ENCODE results near the gene THAP3.

Gene THAP3, protein sequence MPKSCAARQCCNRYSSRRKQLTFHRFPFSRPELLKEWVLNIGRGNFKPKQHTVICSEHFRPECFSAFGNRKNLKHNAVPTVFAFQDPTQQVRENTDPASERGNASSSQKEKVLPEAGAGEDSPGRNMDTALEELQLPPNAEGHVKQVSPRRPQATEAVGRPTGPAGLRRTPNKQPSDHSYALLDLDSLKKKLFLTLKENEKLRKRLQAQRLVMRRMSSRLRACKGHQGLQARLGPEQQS

DNA sequence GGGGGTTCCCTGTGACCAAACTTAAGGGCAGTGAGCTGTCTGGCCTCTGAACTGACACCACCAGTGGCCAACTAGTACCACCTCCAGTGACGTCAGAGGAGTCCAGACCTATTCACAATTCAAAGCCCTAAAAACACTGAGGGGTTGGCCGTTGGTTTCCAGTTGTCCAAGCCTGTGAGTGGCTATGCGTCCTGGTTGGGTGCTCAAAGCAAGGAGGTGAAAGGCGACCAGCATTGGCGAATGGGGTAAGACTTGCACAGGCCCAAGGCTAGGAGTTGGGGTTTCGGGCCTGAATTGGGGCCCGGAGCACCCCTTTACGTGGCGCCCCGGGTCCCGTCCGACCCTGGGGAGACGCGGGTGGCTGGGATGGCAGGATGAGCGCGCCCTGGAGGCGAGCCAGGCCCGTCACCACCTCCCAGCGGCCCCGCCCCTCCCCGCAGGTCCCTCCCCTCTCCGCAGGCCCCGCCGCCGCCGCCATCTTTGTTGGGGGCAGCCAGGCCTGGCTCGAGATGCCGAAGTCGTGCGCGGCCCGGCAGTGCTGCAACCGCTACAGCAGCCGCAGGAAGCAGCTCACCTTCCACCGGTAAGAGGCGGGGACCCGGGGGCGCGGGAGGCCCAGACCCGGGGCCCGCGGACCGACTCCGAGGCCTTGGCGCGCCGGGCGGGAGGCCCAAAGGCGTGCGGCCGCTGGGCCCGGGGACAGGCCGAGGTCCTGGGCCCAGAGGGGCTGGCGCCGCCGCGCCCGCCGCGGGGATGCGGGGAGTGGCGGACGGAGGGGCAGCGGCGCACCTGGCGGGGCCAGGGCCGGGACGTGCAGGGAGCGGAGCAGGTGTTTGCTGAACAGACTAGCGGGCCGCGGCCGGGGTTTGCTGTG lies at the start of gene THAP3:
Gene THAP3 (plus strand): TSS at position 159 of the 874 bp plus-strand sequence. CDS start 351 bp downstream, at position 510.
- peak; percentile 73 for DNase-seq

DNA sequence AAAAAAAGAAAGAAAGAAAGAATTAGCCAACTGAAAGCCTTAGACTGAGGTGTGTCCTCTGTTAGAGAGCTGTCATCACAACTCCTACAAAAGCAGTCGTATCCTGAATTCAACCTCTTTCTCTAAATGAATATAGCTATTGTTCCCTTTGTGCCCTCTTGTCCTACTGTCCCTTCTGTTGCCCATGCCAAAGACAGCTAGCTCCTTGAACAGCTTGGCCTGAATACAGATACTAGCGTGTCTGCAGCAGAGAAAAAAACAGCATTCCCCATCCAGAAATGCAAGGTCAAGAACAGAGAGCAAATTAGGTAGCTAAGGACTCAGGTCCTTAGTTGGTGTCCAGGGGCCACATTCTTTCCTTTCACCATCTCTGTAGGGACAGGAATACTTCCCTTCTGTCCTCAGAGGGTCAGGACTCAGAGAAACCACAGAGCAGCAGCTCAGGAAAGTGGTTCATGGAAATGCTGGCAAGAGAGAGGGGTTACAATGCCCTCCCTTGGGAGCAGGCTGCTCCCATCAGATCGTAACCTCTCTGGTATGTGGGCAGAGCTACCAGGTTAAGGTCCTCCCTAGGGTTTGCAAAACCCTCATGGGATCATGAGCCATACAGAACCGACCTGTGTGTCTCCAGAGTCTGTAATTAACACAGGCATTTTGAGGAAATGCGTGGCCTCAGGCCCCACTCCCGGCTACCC lies 46.7 kb upstream of the THAP3 start:
- no peak for DNase-seq

DNA sequence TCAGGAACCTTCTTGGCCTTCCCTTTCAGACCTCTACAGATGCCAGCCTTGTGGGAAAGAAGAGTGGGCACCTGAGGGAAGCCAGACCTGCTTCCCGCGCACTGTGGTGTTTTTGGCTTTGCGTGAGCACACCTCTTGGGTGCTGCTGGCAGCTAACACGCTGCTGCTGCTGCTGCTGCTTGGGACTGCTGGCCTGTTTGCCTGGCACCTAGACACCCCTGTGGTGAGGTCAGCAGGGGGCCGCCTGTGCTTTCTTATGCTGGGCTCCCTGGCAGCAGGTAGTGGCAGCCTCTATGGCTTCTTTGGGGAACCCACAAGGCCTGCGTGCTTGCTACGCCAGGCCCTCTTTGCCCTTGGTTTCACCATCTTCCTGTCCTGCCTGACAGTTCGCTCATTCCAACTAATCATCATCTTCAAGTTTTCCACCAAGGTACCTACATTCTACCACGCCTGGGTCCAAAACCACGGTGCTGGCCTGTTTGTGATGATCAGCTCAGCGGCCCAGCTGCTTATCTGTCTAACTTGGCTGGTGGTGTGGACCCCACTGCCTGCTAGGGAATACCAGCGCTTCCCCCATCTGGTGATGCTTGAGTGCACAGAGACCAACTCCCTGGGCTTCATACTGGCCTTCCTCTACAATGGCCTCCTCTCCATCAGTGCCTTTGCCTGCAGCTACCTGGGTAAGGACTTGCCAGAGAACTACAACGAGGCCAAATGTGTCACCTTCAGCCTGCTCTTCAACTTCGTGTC lies 45.9 kb upstream of the THAP3 start:
- DNase-seq = no peak

DNA sequence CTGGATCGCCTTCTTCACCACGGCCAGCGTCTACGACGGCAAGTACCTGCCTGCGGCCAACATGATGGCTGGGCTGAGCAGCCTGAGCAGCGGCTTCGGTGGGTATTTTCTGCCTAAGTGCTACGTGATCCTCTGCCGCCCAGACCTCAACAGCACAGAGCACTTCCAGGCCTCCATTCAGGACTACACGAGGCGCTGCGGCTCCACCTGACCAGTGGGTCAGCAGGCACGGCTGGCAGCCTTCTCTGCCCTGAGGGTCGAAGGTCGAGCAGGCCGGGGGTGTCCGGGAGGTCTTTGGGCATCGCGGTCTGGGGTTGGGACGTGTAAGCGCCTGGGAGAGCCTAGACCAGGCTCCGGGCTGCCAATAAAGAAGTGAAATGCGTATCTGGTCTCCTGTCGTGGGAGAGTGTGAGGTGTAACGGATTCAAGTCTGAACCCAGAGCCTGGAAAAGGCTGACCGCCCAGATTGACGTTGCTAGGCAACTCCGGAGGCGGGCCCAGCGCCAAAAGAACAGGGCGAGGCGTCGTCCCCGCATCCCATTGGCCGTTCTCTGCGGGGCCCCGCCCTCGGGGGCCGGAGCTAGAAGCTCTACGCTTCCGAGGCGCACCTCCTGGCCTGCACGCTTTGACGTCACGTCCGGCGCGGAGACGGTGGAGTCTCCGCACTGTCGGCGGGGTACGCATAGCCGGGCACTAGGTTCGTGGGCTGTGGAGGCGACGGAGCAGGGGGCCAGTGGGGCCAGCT lies 45.1 kb upstream of the THAP3 start, which contains the start of gene ZBTB48:
Gene ZBTB48 (plus strand): TSS at position 621 of the 745 bp plus-strand sequence. CDS start 616 bp downstream, outside the sequence.
- DNase-seq = peak; percentile 95

DNA sequence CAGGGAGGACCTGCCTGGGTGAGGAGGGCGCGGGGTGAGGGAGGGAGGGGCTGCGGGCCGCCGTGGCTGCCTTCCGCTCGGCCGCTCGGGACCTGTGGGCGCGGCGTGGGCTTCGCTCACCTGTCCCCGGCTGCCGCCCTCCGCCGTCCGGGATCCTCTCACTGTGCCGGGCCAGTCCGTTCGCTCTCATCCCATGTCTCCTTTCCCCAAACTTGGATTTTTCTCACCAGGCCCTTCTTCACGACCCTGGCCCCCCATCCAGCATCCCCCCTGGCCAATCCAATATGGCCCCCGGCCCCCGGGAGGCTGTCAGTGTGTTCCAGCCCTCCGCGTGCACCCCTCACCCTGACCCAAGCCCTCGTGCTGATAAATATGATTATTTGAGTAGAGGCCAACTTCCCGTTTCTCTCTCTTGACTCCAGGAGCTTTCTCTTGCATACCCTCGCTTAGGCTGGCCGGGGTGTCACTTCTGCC lies 44.5 kb upstream of the THAP3 start:
- DNase-seq = no peak

DNA sequence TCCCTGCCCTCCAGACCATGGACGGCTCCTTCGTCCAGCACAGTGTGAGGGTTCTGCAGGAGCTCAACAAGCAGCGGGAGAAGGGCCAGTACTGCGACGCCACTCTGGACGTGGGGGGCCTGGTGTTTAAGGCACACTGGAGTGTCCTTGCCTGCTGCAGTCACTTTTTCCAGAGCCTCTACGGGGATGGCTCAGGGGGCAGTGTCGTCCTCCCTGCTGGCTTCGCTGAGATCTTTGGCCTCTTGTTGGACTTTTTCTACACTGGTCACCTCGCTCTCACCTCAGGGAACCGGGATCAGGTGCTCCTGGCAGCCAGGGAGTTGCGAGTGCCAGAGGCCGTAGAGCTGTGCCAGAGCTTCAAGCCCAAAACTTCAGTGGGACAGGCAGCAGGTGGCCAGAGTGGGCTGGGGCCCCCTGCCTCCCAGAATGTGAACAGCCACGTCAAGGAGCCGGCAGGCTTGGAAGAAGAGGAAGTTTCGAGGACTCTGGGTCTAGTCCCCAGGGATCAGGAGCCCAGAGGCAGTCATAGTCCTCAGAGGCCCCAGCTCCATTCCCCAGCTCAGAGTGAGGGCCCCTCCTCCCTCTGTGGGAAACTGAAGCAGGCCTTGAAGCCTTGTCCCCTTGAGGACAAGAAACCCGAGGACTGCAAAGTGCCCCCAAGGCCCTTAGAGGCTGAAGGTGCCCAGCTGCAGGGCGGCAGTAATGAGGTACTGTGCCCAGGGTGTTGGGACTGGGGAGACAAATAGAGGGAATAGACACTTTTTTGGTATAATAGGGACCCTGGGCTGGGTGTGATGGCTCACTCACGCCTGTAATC lies 43.9 kb upstream of the THAP3 start:
- DNase-seq = no peak

DNA sequence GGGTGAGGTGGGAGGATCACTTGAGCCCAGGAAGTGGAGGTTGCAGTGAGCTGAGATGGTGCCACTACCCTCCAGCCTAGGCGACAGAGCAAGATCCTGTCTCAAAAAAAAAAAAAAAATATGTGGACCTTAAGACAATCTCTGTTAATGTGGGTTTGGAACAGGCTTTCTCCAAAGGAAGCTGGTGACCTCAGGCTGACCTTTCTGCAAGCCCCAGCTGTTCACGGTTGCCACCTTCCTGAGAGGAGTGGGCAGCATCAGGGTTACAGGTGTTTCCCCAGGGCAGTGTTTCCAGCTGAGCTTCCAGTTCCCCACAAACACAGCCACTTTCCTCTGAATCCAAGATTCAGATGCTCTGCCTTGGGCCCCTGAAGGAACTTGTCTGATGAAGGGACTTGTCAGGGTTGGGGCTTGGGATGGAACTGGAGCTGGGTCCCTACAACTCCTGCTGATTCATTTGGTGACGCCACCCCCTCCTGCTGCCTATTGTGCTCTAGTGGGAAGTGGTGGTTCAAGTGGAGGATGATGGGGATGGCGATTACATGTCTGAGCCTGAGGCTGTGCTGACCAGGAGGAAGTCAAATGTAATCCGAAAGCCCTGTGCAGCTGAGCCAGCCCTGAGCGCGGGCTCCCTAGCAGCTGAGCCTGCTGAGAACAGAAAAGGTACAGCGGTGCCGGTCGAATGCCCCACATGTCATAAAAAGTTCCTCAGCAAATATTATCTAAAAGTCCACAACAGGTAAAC lies 42.9 kb upstream of the THAP3 start:
- DNase-seq = no peak

DNA sequence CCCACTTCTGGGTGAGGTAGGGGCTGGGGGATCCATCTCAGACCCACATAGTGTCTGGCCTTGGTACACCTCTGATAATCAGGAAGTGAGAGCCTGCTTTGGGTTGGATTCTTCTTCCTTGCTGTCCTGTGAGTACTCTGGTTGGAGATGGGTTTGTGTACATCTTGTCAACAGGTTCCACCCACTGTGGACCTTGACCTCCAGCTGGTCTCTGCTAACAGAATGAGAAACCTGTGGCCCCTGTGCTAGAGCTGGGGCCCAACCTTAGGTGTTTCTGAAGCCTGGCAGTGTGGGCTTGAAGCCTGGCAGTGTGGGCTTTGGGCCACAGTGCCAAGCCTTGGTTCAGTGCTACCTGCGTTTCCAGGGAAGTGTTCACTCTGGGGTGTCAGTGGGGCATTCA lies 42.3 kb upstream of the THAP3 start:
- no peak for DNase-seq

DNA sequence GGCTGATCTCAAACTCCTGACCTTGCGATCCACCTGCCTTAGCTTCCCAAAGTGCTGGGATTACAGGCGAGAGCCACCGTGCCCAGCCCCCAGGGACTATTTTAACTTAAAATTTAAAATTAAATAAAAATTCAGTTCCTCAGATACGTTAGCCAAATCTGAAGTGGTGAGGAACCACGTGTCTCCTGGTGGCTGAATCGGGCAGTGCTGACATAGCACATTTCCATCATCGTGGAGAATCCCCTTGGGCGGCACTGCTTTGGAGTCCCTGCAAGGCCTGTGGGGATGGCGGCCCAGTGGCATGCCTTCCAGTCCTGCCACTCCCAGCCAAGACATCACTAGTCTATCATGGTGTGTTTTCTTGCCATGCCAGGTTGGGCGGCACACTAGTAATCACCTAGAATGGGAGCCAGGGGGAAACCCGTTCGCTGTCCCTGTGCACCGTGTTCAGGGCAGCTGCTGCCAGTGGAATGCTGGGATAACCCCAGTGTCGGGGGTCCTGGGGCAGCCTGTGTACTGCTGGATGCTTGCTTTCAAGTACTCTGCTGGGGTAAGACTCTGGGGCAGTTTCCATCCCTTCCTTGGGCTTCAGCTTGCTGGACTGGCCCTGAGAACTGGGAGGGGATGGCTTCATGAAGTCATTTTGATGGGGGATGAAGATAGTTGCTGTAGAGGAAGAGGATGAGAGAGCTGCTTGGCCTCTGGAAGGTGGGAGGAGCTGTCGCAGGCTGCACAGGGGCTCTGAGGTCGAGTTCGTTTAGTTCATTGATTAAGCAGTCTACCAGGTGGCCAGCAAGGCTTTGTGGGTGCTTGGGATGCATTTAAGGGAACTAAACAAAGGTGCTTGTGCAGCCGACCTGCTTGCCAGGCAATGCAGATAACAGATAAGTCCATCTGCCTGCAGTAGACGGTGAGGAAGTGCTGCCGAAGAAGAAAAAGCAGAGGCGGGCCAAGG lies 40.3 kb upstream of the THAP3 start:
- DNase-seq = no peak

DNA sequence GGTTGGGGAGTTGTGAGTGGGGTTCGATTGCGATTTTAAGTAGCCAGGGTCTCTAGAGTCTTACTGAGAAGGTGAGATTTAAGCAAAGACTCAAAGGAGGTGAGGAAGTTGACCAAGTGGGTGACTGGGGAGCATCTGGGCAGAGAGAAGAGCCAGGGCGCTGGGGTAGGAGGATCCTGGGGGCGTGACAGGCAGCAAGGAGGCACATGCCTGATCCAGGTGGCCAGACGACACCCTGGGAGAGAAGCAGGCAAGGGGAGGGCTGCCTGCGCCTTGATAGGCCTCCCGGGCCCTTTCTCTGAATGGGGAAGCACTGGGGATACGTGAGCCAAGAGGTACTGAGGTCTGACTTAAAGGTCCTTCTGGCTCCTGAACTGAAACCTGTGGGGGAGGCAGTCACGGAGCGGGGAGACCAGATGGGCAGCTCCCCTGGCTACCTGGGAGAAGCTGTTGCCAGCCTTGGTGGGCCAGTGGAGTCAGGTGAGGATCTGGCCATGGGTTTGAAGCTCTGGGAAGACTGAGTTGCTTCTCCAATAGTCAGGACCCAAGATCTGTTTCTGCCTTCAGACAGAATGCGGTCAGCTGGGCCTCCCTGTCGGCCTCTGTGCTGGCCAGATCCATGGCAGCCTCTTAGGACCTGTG lies 39.5 kb upstream of the THAP3 start:
- DNase-seq = no peak

DNA sequence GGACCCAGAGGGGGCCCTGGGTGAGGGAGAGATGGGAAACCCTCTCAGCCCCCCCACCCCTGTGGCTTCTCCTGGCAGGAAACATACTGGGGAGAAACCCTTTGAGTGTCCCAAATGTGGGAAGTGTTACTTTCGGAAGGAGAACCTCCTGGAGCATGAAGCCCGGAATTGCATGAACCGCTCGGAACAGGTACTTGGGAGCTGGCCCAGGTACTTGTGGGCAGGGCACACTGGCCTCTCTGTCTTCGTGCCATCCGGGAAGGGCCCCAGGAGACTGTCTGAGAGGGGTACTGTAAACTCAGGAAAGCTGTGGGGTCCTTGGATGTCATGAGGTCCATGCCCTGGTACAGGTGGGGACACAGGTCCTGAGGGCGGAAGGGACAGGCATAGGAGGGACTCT lies 38.8 kb upstream of the THAP3 start:
- DNase-seq = no peak

DNA sequence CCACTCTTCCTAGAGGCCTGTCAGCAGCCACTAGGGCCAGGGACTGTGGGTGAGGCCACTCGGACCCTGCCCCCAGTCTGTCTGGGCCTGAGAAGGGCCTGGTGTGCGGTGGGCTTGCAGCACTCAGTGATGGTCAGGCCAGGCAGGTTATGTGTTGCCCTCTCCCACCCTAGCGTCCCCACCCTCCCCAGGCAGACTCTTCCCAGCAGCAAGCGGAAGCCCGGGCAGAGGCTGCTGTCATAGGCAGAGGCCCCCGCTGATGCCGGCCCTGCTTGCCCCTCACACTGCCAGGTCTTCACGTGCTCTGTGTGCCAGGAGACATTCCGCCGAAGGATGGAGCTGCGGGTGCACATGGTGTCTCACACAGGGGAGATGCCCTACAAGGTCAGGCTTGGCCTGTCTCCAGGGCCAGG lies 38.3 kb upstream of the THAP3 start:
- DNase-seq = no peak

DNA sequence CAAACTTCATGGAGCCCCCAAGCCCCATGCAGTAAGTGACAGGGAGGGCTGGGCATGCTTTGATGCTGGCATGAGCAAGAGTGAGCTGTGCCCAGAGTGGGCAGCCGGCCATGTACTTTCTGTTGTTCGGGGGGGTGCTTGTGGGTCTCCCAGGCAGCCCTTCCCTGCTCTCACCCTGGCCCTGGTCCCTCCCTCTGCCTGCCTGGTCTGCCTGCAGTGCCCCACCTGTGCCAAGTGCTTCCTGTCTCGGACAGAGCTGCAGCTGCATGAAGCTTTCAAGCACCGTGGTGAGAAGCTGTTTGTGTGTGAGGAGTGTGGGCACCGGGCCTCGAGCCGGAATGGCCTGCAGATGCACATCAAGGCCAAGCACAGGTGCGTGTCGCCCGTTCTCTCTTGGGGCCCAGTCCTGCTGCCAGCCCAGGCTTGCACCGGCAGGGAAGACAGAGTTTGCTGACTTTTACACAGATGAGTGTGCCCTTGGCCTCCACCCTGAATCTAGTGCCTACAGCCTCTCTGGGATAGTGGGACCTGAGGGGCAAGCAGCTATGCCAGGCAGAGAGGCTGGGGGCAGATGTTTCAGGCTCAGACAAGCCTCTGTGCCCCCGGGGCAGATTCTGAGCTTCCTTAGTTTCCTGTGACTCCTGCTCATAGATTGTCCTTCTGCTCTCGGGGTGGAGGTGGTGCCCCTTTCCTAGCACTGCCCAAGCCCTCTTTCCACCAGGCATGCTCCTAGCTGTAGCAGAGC lies 37.2 kb upstream of the THAP3 start:
- peak; percentile 72 for DNase-seq

DNA sequence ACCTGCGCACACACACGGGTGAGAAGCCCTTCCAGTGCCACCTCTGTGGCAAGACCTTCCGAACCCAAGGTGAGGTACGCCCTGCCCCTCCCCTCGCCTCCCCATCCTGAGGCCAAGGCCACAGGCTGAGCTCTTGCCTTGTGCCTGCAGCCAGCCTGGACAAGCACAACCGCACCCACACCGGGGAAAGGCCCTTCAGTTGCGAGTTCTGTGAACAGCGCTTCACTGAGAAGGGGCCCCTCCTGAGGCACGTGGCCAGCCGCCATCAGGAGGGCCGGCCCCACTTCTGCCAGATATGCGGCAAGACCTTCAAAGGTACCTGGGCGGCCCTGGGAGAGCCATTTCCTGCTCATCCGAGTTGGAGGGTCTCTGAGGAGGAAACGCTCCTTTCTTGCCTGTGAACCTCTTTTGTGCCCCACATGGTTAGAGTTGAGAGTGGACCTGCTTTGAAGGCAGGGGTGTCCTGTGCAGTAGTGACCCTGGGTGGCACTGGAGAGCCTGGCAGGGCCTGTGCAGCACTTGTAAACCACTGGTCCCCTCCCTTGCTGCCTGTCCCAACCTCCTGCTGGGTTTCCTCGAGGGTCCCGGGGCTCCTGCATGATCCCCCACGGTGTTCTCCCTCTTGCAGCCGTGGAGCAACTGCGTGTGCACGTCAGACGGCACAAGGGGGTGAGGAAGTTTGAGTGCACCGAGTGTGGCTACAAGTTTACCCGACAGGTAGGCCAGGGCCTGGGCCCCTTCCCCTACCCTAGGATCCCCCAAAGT lies 36.4 kb upstream of the THAP3 start:
- DNase-seq = no peak

DNA sequence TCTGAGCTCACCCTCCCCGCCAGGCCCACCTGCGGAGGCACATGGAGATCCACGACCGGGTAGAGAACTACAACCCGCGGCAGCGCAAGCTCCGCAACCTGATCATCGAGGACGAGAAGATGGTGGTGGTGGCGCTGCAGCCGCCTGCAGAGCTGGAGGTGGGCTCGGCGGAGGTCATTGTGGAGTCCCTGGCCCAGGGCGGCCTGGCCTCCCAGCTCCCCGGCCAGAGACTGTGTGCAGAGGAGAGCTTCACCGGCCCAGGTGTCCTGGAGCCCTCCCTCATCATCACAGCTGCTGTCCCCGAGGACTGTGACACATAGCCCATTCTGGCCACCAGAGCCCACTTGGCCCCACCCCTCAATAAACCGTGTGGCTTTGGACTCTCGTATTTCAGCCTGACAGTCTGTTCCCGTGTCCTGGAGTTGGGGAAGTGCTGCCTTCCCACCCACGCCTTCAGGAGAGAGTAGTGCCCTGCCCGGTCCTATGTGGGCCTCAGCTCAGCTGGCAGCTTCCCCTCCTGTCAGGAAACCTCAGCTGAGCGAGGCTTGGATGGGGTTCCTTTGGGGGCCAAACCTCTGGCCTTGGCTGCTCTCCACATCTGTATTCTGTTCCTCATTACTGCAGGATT lies 35.7 kb upstream of the THAP3 start:
- no peak for DNase-seq

DNA sequence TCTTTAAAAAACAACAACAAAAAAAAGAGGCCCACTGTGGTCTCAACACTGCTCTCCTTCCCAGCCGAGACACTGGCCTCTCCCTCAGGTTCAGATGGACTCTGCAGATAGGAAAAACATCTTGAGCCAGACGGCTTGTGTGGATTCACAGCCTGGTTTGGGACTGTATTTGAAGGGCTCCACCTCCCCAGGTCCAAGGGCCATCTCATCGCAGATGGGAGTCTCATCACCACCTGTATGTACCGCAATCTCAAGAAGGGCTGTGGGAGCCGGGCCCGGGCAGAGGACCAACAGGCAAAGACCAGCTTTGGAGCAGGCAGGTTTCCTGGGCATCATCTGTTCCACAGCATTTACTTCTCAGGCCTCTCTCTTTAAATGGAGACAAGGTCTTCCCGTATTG lies 34.6 kb upstream of the THAP3 start:
- no peak for DNase-seq

DNA sequence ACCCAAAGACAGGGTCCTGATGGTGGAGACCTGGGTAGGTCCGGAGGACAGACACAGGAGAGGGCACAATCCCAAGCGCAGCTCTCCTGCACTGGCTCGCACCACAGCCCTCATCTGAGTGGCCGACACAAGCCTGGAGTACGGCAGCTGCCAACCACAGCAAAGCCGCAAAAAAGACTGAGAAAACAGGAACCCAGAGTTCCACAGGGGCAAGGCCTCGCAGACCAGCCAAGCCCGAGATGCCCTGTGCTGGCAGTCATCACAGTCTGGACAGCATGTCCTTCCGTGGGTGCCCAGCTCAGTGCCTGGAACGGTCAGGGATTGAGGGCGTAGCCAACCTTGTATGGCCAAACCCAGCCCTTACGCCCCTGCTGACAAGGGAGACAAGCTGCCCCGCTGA lies 33.4 kb upstream of the THAP3 start:
- no peak for DNase-seq
